ENCODE measurements around the gene CCIN.

DNA sequence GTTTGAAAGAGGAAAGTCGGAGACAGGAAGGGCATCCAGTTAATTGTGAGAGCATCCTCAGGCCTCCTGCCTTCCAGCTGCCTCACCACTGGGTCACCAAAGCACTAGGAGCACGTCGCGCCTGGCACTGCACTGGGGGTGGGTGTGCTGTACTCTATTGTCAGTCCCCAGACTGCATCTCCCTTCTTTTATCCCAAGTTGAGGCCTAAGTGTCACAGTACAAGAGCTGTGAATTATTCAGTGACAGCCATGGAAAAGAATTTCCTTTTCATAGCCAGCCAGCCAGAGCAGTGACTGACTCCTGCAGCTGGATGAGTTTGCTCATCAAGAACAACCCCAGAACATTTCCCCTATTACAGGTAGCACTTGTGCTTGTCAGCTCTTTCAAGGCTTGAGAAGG, 37.8 kb downstream of the CCIN start:
- TF ChIP-seq EZH2phosphoT487 (IDR thresholded peaks at IDR 0.05; ENCODE audit: insufficient read depth, low read depth): no peak
- TF ChIP-seq EZH2 (IDR thresholded peaks at IDR 0.05; ENCODE audit: insufficient read depth, poor library complexity, severe bottlenecking): no peak

Measured in GM23248 (cell line).